Measurements from ENCODE around the gene PTEN.

Gene PTEN

GRCh38 chr10:87882555-87883294 is 19.3 kb downstream of the PTEN start:
- DNase-seq: no peak
- Mint-ChIP-seq H3K27ac (no peak overlapping the region), H3K36me3 (ENCODE audit: low read depth) (peaks cover 87% of the 10 kb centered on the region), H3K4me3 (no peak overlapping the region), H3K4me1 (no peaks in the 10 kb centered on the region), H3K27me3 (ENCODE audit: low read depth, poor library complexity) (no peaks in the 10 kb centered on the region), H3K9me3 (peaks cover 47% of the 10 kb centered on the region)
- no peak for TF ChIP-seq CTCF (IDR thresholded peaks at IDR 0.05)

- Mint-ChIP-seq H3K9me3 (peaks cover 25% of the 10 kb centered on the region), H3K4me3 (no peak overlapping the region), H3K4me1 (no peaks in the 10 kb centered on the region), H3K27ac (no peak overlapping the region), H3K27me3 (ENCODE audit: low read depth, poor library complexity) (no peaks in the 10 kb centered on the region), H3K36me3 (ENCODE audit: low read depth) (peaks cover 71% of the 10 kb centered on the region)
- no peak for TF ChIP-seq CTCF (IDR thresholded peaks at IDR 0.05)
- DNase-seq: no peak
Observed at GRCh38 chr10:87886635-87887034, 23.2 kb downstream of the PTEN start.

- DNase-seq: no peak
- Mint-ChIP-seq H3K27ac (no peak overlapping the region), H3K9me3 (peaks cover 20% of the 10 kb centered on the region)
Observed at GRCh38 chr10:87887146-87887545, 23.7 kb downstream of the PTEN start.

GRCh38 chr10:87887548-87888289 is 24.3 kb downstream of the PTEN start:
- DNase-seq: no peak
- Mint-ChIP-seq H3K27me3 (ENCODE audit: low read depth, poor library complexity) (no peaks in the 10 kb centered on the region), H3K9me3 (peaks cover 19% of the 10 kb centered on the region), H3K4me1 (no peaks in the 10 kb centered on the region), H3K4me3 (no peak overlapping the region), H3K27ac (no peak overlapping the region), H3K36me3 (ENCODE audit: low read depth) (peaks cover 68% of the 10 kb centered on the region)
- TF ChIP-seq CTCF (IDR thresholded peaks at IDR 0.05): no peak

More at GRCh38 chr10:87887146-87887545, 23.7 kb downstream of the PTEN start:
- Mint-ChIP-seq H3K4me3 (no peak overlapping the region), H3K27me3 (ENCODE audit: low read depth, poor library complexity) (no peaks in the 10 kb centered on the region), H3K36me3 (ENCODE audit: low read depth) (peaks cover 68% of the 10 kb centered on the region), H3K4me1 (no peaks in the 10 kb centered on the region)
- TF ChIP-seq CTCF (IDR thresholded peaks at IDR 0.05): no peak

GRCh38 chr10:87895430-87895829 is 32.0 kb downstream of the PTEN start:
- no peak for TF ChIP-seq CTCF (IDR thresholded peaks at IDR 0.05)
- Mint-ChIP-seq H3K9me3 (peaks cover 40% of the 10 kb centered on the region), H3K4me1 (no peaks in the 10 kb centered on the region), H3K27me3 (ENCODE audit: low read depth, poor library complexity) (no peaks in the 10 kb centered on the region), H3K36me3 (ENCODE audit: low read depth) (peaks cover 80% of the 10 kb centered on the region), H3K27ac (no peak overlapping the region), H3K4me3 (no peak overlapping the region)
- no peak for DNase-seq

Measured in nephron progenitor cell (in vitro differentiated cells).